GM10266 (cell line): ENCODE measurements around the gene ABCA4.
"Not testable (repeated sequence)": the region's sequence is repeated elsewhere in the genome, so short reads cannot be mapped to it uniquely, and the experiment has no call there.

ENCODE experiments used
- DNase-seq: peaks from one replicate; pipeline ENCODE4 v3.0.0; 2012; ENCODE audit errors: extremely low spot score
- CTCF ChIP-seq: IDR thresholded peaks from 2 replicates; pipeline ENCODE4 v1.5.1; 2012; ENCODE audit warnings: mild to moderate bottlenecking, low read depth; ENCODE audit not compliant: control insufficient read depth, insufficient read depth; ENCODE audit errors: missing control alignments

The ABCA4 gene

GRCh38 chr1:93999840-94000415 lies 121.0 kb downstream of the ABCA4 start:
- DNase-seq, result no peak

GRCh38 chr1:93998532-93998931 lies 122.4 kb downstream of the ABCA4 start:
- not testable (repeated sequence) for DNase-seq

More at GRCh38 chr1:93999840-94000415, 121.0 kb downstream of the ABCA4 start:
- no peak for TF ChIP-seq CTCF

- DNase-seq, result no peak
- TF ChIP-seq CTCF, result no peak
Observed at GRCh38 chr1:93997756-93998155, 123.2 kb downstream of the ABCA4 start.

- DNase-seq, result no peak
- TF ChIP-seq CTCF, result no peak
Observed at GRCh38 chr1:93995837-93996536, 125.0 kb downstream of the ABCA4 start.

- DNase-seq, result no peak
- no peak for TF ChIP-seq CTCF
Observed at GRCh38 chr1:93993731-93994130, 127.2 kb downstream of the ABCA4 start.

- no peak for TF ChIP-seq CTCF
- no peak for DNase-seq
Observed at GRCh38 chr1:93992954-93993353, 128.0 kb downstream of the ABCA4 start.

- TF ChIP-seq CTCF, result no peak
- DNase-seq, result no peak
Observed at GRCh38 chr1:93992190-93992589, 128.8 kb downstream of the ABCA4 start.
